Measurements from ENCODE around the gene KRTAP29-1. TPM values are rescaled to one million over a fixed set of nuclear protein-coding genes. Genes with fewer than 3 reads are reported as not detected.

Gene KRTAP29-1
- total and polyA plus RNA-seq, 7 donors = not detected

- intact Hi-C loops (cut with DNase I) = no loop called here
- 96 to 98% methylated on average over 5 of the region's 5 CpGs for WGBS, 2 donors
- H3K36me3 ChIP-seq = no peaks in the 10 kb centered on the region
- no peaks in the 10 kb centered on the region for H3K4me1 ChIP-seq
- TF ChIP-seq EP300 (IDR thresholded peaks at IDR 0.05) = no peak
- TF ChIP-seq POLR2AphosphoS5 (IDR thresholded peaks at IDR 0.05) = no peak
- no peak for TF ChIP-seq POLR2A (IDR thresholded peaks at IDR 0.05)
- TF ChIP-seq CTCF (IDR thresholded peaks at IDR 0.05) = no peak
- DNase-seq = no peak
- no peaks in the 10 kb centered on the region for H3K9me3 ChIP-seq
- no peak overlapping the region for H3K4me3 ChIP-seq
- no peaks in the 10 kb centered on the region for H3K27me3 ChIP-seq
- no peak overlapping the region for H3K27ac ChIP-seq
Measured at GRCh38 chr17:41333098-41333497, 30.4 kb upstream of the KRTAP29-1 start.

GRCh38 chr17:41332239-41332638, 29.6 kb upstream of the KRTAP29-1 start:
- no peaks in the 10 kb centered on the region for H3K4me1 ChIP-seq
- TF ChIP-seq POLR2A (IDR thresholded peaks at IDR 0.05) (no peak), CTCF (IDR thresholded peaks at IDR 0.05) (no peak), POLR2AphosphoS5 (IDR thresholded peaks at IDR 0.05) (no peak), EP300 (IDR thresholded peaks at IDR 0.05) (no peak)
- H3K4me3 ChIP-seq = no peak overlapping the region
- no peak for DNase-seq
- H3K36me3 ChIP-seq = no peaks in the 10 kb centered on the region
- intact Hi-C loops (cut with DNase I) = no loop called here
- no peaks in the 10 kb centered on the region for H3K9me3 ChIP-seq
- 75 to 88% methylated on average over 2 of the region's 2 CpGs for WGBS, 2 donors
- no peak overlapping the region for H3K27ac ChIP-seq
- no peaks in the 10 kb centered on the region for H3K27me3 ChIP-seq

- TF ChIP-seq EP300 (IDR thresholded peaks at IDR 0.05) = no peak
- no peak for TF ChIP-seq CTCF (IDR thresholded peaks at IDR 0.05)
- no peak for TF ChIP-seq POLR2A (IDR thresholded peaks at IDR 0.05)
- TF ChIP-seq POLR2AphosphoS5 (IDR thresholded peaks at IDR 0.05) = no peak
- intact Hi-C loops (cut with DNase I) = no loop called here
Measured at GRCh38 chr17:41331606-41332005, 29.0 kb upstream of the KRTAP29-1 start.

GRCh38 chr17:41329279-41329948, 26.8 kb upstream of the KRTAP29-1 start:
- Histone ChIP-seq H3K9me3 (no peaks in the 10 kb centered on the region), H3K36me3 (no peaks in the 10 kb centered on the region), H3K27me3 (no peaks in the 10 kb centered on the region), H3K4me3 (no peak overlapping the region), H3K4me1 (no peaks in the 10 kb centered on the region), H3K27ac (no peak overlapping the region)
- intact Hi-C loops (cut with DNase I) = loop anchor here (5.0 kb wide), 1 partner anchor 422 kb away; no protein-coding TSS in a partner anchor
- TF ChIP-seq EP300 (IDR thresholded peaks at IDR 0.05) (no peak), CTCF (IDR thresholded peaks at IDR 0.05) (peak in 1 of 4 experiments; percentile 34)
- 43 to 60% methylated on average over 13 of the region's 13 CpGs for WGBS, 2 donors
- DNase-seq = no peak

More at GRCh38 chr17:41331606-41332005, 29.0 kb upstream of the KRTAP29-1 start:
- Histone ChIP-seq H3K36me3 (no peaks in the 10 kb centered on the region), H3K27me3 (no peaks in the 10 kb centered on the region), H3K4me1 (no peaks in the 10 kb centered on the region), H3K4me3 (no peak overlapping the region), H3K27ac (no peak overlapping the region), H3K9me3 (no peaks in the 10 kb centered on the region)
- 82 to 83% methylated on average over 7 of the region's 7 CpGs for WGBS, 2 donors
- no peak for DNase-seq

- Histone ChIP-seq H3K4me3 (no peak overlapping the region), H3K36me3 (no peaks in the 10 kb centered on the region), H3K27me3 (no peaks in the 10 kb centered on the region), H3K4me1 (no peaks in the 10 kb centered on the region), H3K9me3 (no peaks in the 10 kb centered on the region), H3K27ac (no peak overlapping the region)
- intact Hi-C loops (cut with DNase I) = loop anchor here (5.0 kb wide), 1 partner anchor 421 kb away; no protein-coding TSS in a partner anchor
- no peak for DNase-seq
- no peak for TF ChIP-seq POLR2A (IDR thresholded peaks at IDR 0.05)
- TF ChIP-seq CTCF (IDR thresholded peaks at IDR 0.05) = no peak
- TF ChIP-seq EP300 (IDR thresholded peaks at IDR 0.05) = no peak
- no peak for TF ChIP-seq POLR2AphosphoS5 (IDR thresholded peaks at IDR 0.05)
- WGBS, 2 donors = 83 to 90% methylated on average over 7 of the region's 7 CpGs
Measured at GRCh38 chr17:41328207-41328606, 25.6 kb upstream of the KRTAP29-1 start.

All from sigmoid colon (tissue), 7 donors.